ENCODE data around the gene CFAP206.
A peak's percentile ranks its signal among the peaks of the same experiment; 100 is the strongest.

The CFAP206 gene

DNA sequence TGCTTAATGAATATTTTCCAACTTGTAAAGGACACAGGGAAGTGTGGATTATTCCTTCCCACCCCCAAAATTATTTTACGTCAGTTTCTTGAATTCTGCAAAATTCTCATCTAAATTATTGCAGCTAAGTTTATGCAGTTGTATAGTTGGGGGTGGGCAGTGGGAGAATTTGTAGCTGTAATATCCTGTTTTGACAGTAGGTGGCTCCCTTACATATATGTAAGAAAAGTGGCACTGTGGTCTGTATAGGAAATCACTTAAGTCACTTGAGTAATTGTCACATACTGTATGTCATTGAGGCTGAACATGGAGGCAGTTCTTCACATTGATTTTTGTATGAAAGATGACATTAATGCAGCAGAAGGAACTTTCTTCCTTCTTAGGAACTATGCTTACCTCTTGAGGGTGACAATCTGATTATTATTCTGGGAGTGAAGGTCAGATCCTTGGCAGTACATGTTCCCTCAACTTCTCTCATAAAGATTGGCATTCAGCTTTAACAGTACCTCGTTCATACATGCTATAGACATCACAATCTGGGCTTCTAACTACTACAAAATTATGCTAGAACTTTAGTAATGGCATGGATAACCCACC is 14.6 kb upstream of the CFAP206 start:
- DNase-seq (ENCODE audit: low read depth in 1 of 2, low spot score in 1 of 2): peak in 1 of 2 experiments; percentile 69
- TF ChIP-seq JUND (IDR thresholded peaks at IDR 0.05; ENCODE audit: low read depth): no peak
- in situ Hi-C loops (cut with HindIII; ENCODE audit: low pct_unique_long_range_greater_than_20kb, low sequenced_read_pairs): no loop called here

DNA sequence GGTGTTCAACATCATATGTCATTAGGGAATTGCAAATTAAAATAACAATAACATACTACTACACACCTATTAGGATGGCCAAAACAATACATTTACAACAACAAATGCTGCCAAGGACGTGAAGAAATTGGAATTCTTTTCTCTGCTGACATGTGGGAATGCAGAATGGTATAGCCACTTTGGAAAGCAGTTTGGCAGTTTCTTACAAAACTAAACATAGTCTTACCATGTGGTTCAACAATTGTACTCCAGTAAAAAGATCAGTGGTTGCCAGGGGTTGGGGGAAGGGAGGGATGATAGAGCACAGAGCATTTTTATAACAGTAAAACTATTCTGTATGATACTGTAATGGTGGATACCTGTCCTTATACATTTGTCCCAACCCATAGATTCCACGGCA is 12.3 kb upstream of the CFAP206 start:
- DNase-seq (ENCODE audit: low read depth in 1 of 2, low spot score in 1 of 2): no peak
- TF ChIP-seq JUND (IDR thresholded peaks at IDR 0.05; ENCODE audit: low read depth): no peak
- in situ Hi-C loops (cut with HindIII; ENCODE audit: low pct_unique_long_range_greater_than_20kb, low sequenced_read_pairs): no loop called here

DNA sequence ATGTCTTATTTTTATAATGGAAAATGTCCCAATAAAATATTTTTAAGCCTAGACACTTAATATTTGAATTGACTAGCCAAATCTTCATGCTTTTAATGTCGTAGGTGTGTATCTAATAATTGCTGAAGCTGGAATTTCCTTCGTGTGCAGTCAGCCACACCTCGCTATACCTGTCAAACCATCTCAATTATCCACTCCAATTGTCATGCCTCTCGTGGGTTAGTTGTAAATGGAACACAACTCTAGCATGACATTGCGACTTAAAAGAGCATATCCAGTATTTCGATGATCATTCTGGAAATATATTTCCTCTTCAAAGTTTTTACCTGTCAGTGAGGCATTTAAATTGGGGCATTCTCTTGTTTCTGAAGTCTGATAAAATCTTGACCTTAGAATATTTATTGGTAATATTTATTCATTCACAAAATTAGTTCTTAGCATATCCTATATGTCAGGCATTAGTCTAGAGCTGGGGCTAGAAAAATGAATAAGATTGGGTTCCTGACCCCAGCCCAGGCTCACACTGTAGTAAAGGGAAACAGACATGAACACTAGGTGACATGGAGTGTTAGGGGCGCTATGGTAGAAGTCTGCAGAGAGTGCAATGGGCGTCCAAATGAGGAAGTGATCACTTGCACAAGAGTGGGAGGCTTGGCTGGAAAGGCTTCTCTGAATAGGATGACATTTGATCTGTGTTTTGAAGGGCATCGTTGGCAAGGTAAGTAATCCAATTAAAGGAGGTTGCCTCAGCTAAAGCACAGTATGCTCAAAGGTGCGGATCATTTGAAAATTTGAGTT is 11.0 kb upstream of the CFAP206 start:
- in situ Hi-C loops (cut with HindIII; ENCODE audit: low pct_unique_long_range_greater_than_20kb, low sequenced_read_pairs): no loop called here
- TF ChIP-seq JUND (IDR thresholded peaks at IDR 0.05; ENCODE audit: low read depth): no peak
- no peak for DNase-seq (ENCODE audit: low read depth in 1 of 2, low spot score in 1 of 2)

DNA sequence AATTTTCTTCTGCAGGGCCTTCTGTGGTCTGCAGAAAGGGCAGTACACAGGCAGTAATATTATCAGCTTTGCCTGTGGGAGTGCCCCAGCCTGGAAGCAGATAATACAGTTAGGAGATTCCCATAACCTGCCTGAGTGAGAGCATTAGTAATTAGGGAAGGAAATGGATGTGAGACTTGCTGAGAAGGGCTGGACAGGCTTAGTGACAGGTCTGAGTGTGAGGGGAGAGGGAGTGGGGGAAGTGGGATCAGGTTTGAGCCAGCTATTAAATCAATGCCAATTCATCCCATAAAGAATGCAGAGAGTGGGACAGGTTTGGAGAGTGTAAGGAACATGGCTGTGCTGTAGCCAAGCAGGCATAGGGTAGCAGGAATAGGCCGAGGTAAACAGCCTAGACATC is 10.1 kb upstream of the CFAP206 start:
- no peak for DNase-seq (ENCODE audit: low read depth in 1 of 2, low spot score in 1 of 2)
- in situ Hi-C loops (cut with HindIII; ENCODE audit: low pct_unique_long_range_greater_than_20kb, low sequenced_read_pairs): no loop called here
- TF ChIP-seq JUND (IDR thresholded peaks at IDR 0.05; ENCODE audit: low read depth): no peak

DNA sequence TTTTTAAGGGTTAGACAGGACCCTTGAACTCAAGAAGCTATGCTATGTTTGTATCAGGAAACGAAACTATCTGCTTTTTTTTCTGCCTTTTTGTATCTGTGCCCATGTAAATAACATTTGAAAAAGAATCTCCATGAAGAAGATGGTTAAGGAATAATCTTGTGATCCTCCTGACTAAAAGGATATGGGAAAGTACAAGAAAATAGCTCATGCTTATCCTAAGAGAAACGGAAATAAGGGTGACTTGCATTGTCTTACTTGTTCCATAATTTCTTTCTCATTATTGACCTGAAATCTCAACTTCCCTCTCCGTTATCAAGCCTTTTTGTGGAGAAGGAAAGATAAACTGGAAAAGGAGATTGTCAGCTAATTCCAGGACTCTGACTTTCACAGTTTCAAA is 5.9 kb upstream of the CFAP206 start:
- in situ Hi-C loops (cut with HindIII; ENCODE audit: low pct_unique_long_range_greater_than_20kb, low sequenced_read_pairs): no loop called here
- no peak for TF ChIP-seq JUND (IDR thresholded peaks at IDR 0.05; ENCODE audit: low read depth)
- no peak for DNase-seq (ENCODE audit: low read depth in 1 of 2, low spot score in 1 of 2)

DNA sequence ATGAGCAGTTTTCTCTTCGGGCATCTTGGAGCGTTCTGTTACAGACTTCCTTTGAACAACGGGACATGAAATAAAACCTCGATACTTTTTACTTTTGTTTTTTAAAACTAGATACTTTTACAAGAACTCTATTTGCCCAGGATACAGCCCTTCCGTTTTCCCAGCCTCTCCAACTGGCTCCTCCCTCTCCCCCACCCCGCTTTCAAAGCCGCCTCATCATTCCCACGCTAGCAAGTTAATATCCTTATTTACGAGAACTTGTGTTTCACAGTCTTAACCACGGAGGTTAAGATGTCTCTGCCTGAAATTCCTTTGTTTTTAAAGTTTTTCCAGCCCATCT is 241 bp upstream of the CFAP206 start:
- in situ Hi-C loops (cut with HindIII; ENCODE audit: low pct_unique_long_range_greater_than_20kb, low sequenced_read_pairs): no loop called here
- no peak for TF ChIP-seq JUND (IDR thresholded peaks at IDR 0.05; ENCODE audit: low read depth)
- no peak for DNase-seq (ENCODE audit: low read depth in 1 of 2, low spot score in 1 of 2)

DNA sequence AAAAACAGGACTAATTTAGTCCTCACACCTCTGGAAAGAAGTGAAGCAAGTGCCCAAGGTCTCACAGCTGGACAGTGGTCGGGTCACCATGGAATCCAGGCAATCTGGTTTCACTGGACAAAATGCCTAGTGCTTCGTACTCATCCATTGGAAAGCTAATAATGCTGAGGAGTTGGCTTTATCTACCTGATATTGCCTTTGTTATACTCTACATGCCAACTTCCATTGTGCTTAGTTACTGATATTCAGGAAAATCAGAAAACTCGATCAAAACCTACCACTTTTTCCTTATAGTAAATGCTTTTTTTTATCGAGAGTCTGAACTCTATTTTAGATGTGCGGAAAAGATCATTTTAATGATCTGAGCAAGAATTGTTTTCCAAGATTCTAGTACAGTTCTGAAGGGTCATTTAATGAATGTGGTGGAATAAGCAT is 966 bp downstream of the CFAP206 start:
- TF ChIP-seq JUND (IDR thresholded peaks at IDR 0.05; ENCODE audit: low read depth): no peak
- in situ Hi-C loops (cut with HindIII; ENCODE audit: low pct_unique_long_range_greater_than_20kb, low sequenced_read_pairs): no loop called here
- no peak for DNase-seq (ENCODE audit: low read depth in 1 of 2, low spot score in 1 of 2)

DNA sequence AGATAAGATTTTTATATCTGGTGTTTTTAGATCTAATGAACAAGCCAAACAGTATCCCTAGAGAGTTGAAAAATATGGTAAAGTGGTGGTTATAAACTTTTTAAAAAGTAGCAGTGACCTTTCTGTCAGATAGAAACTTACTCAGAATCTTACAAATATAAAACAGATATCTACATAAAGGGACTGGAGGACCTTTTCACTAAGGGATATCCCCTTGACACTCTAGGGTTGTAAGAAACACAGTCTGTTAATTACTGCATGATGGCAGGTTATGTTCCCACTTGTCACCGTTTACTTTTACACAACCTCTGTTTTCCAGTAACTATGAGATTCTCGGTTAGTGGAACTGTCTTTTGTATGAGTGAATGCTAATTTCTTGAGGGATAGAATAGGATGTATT is 11.5 kb downstream of the CFAP206 start:
- in situ Hi-C loops (cut with HindIII; ENCODE audit: low pct_unique_long_range_greater_than_20kb, low sequenced_read_pairs): no loop called here
- no peak for DNase-seq (ENCODE audit: low read depth in 1 of 2, low spot score in 1 of 2)
- no peak for TF ChIP-seq JUND (IDR thresholded peaks at IDR 0.05; ENCODE audit: low read depth)

DNA sequence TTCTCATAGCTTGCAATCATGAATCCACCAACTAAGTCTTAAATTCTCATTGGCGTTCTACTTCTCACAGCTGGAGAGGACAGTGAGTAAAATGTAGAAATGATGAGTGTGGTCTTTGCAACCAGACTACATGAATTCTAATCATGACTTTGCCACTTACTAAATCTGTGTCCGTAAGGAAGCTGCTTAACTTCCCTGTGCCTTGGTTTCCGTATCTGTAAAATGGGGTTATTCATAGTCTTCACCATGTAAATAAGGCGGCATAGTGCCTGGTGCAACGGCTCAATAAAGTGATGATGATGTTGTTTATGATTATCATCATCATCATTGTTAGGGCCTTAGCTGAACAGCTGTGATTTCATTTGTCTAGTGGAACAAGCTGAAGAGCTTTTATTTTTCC is 12.6 kb downstream of the CFAP206 start:
- no peak for DNase-seq (ENCODE audit: low read depth in 1 of 2, low spot score in 1 of 2)
- in situ Hi-C loops (cut with HindIII; ENCODE audit: low pct_unique_long_range_greater_than_20kb, low sequenced_read_pairs): no loop called here
- TF ChIP-seq JUND (IDR thresholded peaks at IDR 0.05; ENCODE audit: low read depth): no peak

DNA sequence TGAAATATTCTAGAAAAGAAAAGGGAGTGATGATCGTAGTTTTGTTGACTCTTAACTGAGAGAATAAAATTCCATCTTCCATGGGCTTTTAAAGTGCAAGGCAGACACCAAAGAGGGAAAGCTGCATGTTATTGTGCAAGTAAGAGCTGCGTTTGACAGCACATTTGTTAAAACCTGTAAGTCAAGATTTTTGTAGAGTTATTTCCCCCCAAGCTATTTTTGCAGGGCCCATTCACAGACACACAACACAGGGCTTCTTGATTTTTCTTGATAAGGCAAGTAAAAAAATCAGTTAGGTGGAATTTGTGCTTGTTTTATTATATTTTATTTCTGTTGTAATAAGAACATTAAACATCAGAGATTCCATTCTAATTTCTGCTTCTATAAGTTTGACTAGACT is 13.8 kb downstream of the CFAP206 start:
- in situ Hi-C loops (cut with HindIII; ENCODE audit: low pct_unique_long_range_greater_than_20kb, low sequenced_read_pairs): no loop called here
- peak; percentile 50; the same call in 1 of the 2 replicates for TF ChIP-seq JUND (IDR thresholded peaks at IDR 0.05; ENCODE audit: low read depth)
- DNase-seq (ENCODE audit: low read depth in 1 of 2, low spot score in 1 of 2): peak in 1 of 2 experiments; percentile 92

DNA sequence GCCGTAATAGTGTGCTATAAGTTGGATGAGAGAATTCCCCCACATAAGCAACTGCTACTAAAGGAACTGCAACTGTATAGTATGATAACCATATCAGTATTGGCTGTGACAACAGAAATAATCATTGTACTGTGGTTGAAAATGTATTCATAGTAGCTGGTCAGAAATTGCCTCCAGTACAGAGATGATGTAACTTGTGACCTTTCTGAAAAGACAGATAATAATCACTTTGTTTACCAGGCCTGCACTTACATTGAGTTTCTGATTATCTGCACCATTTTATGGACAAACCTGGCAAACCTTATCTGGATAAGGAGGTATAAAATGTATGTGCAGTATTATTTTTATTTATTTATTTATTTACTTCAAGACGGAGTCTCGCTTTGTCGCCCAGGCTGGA is 19.0 kb downstream of the CFAP206 start:
- in situ Hi-C loops (cut with HindIII; ENCODE audit: low pct_unique_long_range_greater_than_20kb, low sequenced_read_pairs): no loop called here
- no peak for DNase-seq (ENCODE audit: low read depth in 1 of 2, low spot score in 1 of 2)
- TF ChIP-seq JUND (IDR thresholded peaks at IDR 0.05; ENCODE audit: low read depth): no peak

DNA sequence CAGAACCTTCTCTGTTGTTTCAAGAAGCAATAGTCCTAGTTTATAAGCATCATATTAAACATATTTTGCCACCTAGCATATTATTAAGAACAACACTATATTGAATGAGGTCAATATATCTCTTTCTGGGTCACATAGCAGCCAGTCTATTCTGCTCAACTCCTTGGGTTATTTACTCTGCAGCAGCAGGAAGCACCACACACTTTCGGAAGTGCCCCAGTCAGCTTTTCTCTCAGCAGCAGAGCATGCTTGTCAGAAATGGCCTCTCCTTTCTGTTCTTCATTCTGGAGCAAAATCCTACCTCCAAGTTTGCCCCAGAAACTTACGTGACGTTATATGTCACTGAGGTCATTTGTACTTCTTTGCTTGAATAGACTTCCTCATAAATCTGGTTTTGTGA is 22.7 kb downstream of the CFAP206 start:
- no peak for DNase-seq (ENCODE audit: low read depth in 1 of 2, low spot score in 1 of 2)
- TF ChIP-seq JUND (IDR thresholded peaks at IDR 0.05; ENCODE audit: low read depth): no peak
- in situ Hi-C loops (cut with HindIII; ENCODE audit: low pct_unique_long_range_greater_than_20kb, low sequenced_read_pairs): no loop called here

DNA sequence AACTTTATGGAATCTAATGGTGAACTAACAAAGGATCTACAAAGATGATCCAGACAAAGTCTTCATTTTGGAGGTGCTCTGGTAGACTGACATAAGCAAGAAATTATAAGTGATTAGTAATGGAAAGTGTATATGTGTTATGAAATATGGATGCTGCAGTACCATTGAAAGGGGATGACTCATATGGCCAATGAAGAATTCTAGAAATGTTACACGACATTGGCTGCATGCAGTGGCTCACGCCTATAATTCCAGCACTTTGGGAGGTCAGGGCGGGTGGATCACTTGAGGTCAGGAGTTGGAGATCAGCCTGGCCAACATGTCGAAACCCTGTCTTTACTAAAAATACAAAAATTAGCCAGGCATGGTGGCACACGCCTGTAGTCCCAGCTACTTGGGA is 23.5 kb downstream of the CFAP206 start:
- in situ Hi-C loops (cut with HindIII; ENCODE audit: low pct_unique_long_range_greater_than_20kb, low sequenced_read_pairs): no loop called here
- DNase-seq (ENCODE audit: low read depth in 1 of 2, low spot score in 1 of 2): no peak
- TF ChIP-seq JUND (IDR thresholded peaks at IDR 0.05; ENCODE audit: low read depth): no peak

DNA sequence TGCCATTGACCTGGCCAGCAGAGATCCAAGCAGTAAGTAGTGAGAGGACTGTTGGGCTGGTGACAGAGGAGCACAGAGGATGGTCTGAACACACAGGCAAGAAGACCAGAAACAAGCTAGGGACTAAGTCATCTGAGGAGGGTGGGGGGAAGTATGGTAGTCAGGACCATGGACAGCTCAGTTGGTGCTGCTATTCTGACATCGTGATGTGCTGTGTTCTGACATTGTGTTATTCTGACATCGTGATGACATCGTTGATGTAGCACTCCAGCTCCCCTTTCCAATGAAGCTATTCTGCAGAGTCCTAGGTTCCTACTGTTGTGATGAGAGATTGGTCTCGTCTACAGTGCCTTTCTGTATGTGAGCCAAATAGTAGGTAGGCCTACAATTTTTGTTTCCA is 28.7 kb downstream of the CFAP206 start:
- DNase-seq (ENCODE audit: low read depth in 1 of 2, low spot score in 1 of 2): peak; percentile 30 to 81
- no peak for TF ChIP-seq JUND (IDR thresholded peaks at IDR 0.05; ENCODE audit: low read depth)
- in situ Hi-C loops (cut with HindIII; ENCODE audit: low pct_unique_long_range_greater_than_20kb, low sequenced_read_pairs): no loop called here

All from T47D (cell line).